GM18508 (cell line): ENCODE measurements around the gene SH3D21.

ENCODE experiments used
- ATAC-seq: cut with Tn5 transposase; IDR thresholded peaks from one replicate; pipeline ENCODE4 v1.9.1; 2021; ENCODE audit warnings: moderate number of reproducible peaks; ENCODE audit not compliant: insufficient read depth, unreplicated experiment

SH3D21 gene

GRCh38 chr1:36306210-36306901 lies at the start of gene SH3D21:
SH3D21 (plus strand) TSS chr1:36306368; CDS start chr1:36306421, 53 bp downstream.
- ATAC-seq: no peak

DNA sequence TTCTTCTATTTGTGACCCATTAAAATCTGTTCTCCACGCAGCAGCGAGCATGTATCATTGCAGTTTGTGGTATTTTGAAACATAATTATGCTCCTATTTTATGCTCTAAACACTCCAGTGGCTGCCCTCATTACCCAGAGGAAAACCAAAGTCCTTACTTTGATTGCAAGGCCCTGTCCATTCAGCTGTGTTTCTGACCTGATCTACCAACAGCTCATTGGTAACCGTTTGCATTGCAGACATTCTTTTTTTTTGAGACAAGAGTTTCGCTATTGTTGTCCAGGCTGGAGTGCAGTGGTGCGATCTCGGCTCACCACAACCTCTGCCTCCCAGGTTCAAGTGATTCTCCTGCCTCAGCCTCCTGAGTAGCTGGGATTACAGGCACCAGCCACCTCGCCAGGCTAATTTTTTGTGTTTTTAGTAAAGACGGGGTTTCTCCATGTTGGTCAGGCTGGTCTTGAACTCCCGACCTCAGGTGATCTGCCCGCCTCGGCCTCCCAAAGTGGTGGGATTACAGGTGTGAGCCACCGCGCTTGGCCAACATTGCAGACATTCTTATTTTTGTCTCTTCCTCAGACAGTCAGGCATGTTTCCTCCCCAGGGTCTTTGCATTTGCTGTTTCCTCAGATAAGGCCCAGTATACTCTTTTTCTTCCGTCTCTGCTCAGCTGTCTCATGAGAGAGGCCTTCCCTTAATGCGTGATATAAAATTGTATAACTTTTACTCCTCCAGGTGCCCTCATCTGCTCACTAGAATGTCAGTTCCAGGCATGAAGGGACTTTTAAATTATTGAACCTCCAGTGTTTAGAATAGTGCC lies 49.4 kb upstream of the SH3D21 start:
- ATAC-seq: no peak

DNA sequence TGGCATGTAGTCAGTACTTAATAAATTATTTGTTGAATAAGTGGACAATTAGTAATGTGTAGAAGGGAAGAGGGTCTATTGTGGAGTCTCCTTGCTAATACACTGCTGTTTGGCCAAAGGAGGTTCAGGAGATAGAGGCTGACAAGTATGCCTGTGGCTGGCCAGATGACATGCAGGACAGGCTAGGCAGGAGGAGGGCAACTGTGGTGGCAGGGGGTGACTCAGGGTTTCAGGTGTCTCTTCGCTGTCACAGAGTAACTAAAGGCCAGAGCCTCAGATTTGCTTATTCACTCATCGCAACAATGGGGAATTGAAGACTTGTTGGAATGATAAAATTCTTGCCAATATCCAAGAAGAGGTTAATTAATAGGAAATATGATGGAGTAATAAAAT lies 48.8 kb upstream of the SH3D21 start:
- ATAC-seq: no peak

DNA sequence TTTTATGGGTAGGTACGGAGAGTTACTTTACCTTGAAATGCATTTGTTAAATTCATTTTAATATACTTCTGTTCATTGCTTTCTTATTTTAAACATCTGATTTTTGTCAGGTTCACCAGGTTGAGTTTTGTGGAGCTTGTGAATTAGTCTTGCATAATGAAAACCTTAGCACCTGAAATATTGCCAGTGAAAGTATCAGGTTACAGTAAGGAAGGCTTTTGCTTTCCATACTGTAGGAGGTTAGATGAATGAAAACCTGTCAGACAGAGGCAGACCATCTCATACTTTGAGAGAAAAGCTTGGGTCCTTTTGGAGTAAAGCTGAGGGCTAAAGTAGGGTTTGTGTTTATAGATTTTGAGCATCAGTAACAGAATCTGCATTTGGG lies 47.2 kb upstream of the SH3D21 start:
- no peak for ATAC-seq

GRCh38 chr1:36268981-36269380 lies 37.2 kb upstream of the SH3D21 start:
- no peak for ATAC-seq

GRCh38 chr1:36269408-36269838 lies 36.7 kb upstream of the SH3D21 start:
- no peak for ATAC-seq

DNA sequence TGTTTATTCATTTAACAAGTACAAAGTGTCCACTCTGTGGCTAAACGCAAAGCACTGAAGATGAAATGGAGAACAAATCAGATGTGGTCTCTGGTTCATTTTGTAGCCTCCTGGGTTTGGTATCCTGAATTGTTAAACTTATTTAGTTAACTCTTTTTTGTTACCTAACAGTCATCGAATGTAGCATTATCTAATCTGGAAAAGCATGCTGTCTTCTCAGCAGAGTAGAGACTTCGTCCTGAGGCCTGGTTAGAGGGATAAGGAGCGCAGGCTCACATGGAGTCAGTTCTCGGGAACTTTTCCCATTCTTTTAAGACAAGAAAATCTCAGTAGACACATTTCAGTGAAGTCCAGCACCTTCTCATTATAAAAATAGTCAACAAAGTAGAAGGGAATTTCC lies 33.1 kb upstream of the SH3D21 start:
- no peak for ATAC-seq

GRCh38 chr1:36274201-36274600 lies 32.0 kb upstream of the SH3D21 start:
- no peak for ATAC-seq

GRCh38 chr1:36276688-36277087 lies 29.5 kb upstream of the SH3D21 start:
- ATAC-seq: no peak

DNA sequence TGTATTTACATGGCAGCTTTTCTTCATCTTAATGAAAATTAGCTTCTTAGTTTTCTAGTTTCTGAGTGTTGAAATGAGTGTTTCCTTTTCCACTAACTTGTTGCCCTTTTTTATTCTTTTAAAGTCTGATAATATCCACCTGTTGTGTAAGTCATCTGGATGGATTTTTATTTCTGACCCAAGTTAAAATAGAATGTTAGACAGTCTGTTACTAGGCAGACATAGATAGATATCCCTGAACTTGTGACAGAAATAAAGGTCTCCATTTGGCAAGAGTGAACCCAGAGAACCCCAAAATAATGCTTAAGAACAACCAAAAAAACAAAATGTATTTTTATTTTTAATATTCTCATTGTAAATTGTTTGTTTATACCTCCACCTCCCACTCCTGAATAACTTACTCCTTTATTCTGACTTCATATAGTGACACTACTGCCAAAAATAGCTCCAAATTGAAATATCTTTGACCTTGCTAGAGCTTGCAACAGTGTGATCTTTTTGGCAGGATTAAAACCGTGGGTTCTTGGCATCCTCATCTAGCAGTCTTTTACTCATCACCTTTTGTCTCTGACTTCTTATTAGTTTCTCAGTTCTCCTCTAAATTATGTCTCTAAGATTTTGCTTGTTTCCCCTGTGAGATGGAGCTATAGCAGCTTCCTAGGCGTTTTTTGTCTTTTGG lies 26.9 kb upstream of the SH3D21 start:
- ATAC-seq: no peak

DNA sequence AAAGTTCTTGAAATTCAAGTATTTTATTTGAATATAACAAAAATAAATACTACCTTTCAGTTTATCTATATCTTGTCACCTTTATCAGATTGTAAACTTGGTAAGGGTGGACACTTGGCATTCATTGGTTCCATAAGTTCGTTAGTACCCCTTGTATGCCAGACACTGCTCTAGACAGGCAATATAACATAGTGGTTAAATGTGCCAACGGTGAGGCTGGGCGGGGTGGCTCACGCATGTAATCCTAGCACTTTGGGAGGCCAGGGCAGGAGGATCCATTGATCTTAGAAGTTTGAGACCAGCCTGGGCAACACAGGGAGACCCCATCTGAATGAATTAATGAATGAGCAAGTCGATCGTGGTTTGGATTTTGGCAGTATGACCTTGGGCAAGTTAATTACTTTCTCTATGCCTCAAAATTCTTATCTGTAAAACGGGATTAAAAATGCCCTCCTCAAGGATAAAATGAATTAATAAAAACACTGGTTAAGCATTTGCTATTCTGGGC lies 26.3 kb upstream of the SH3D21 start:
- ATAC-seq: no peak

- ATAC-seq: no peak
These were observed 22.1 kb upstream of the SH3D21 start for GRCh38 chr1:36284061-36284460.

DNA sequence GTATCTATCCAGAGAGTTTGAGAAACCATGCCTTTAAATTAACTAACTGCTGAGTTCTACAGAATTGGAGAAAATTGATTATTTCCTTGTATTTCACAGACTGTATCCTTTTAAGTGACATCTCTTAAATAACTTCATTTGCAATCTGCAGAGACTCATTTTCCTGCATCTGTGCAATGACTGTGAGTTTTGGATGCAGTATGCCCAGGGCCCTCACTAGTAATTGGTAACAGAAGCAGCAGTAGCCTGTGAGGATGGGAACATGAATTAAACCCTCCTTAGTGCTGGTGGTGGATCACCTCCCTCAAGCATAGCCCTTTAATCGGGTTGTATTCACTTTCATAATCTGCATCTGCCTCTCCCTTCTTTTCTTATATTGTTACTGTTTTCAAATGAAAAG lies 21.7 kb upstream of the SH3D21 start:
- ATAC-seq: no peak

- no peak for ATAC-seq
These were observed 20.6 kb upstream of the SH3D21 start for GRCh38 chr1:36285443-36286101.

DNA sequence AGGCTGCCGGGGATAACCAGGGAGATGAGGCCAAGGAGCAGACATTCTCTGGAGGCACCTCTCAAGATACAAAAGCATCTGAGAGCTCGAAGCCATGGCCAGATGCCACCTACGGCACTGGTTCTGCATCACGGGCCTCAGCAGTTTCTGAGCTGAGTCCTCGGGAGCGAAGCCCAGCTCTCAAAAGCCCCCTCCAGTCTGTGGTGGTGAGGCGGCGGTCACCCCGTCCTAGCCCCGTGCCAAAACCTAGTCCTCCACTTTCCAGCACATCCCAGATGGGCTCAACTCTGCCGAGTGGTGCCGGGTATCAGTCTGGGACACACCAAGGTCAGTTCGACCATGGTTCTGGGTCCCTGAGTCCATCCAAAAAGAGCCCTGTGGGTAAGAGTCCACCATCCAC lies 19.4 kb upstream of the SH3D21 start:
- no peak for ATAC-seq

DNA sequence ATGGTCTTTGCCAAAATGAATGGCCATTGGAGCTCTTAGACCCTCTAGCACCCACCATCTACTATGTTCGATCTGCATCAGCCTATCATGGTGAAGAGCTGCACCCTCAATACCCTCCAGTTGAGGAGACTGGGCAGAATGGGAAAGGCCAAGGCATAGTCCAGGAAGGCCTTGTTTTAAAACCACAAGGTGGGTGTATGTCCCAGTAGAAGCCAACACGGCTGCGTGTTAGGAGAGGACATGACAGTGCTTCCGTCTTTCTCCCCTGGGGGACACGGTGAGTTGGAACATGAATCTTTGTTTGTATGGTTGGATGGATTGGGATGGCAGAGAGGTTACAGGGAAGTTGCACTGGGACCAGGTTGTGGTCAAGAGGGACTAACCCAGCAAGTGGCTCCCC lies 18.6 kb upstream of the SH3D21 start:
- ATAC-seq: no peak

- ATAC-seq: no peak
These were observed 10.8 kb upstream of the SH3D21 start for GRCh38 chr1:36295390-36295789.

- no peak for ATAC-seq
These were observed 9.1 kb upstream of the SH3D21 start for GRCh38 chr1:36297062-36297461.

- no peak for ATAC-seq
These were observed 7.5 kb upstream of the SH3D21 start for GRCh38 chr1:36298640-36299039.

GRCh38 chr1:36300526-36300925 lies 5.6 kb upstream of the SH3D21 start:
- no peak for ATAC-seq

- no peak for ATAC-seq
These were observed 4.9 kb upstream of the SH3D21 start for GRCh38 chr1:36301220-36301619.
